GM23338 (cell line): ENCODE results near the gene ACOT6. TPM values are rescaled to one million over a fixed set of nuclear protein-coding genes. Genes with fewer than 3 reads are reported as not detected.

Experiments
- ATAC-seq: fragments of 200-7000 bp; cut with Tn5 transposase; 3 replicates; pipeline ENCODE4 v1.9.1; 2020
- DNase-seq: peaks from one replicate; pipeline ENCODE4 v3.0.0-alpha.2; 2015; ENCODE audit warnings: low spot score
- H2AFZ ChIP-seq: fragments of 200-600 bp; sonication (generic); 2 replicates; pipeline ENCODE4 v1.8.0; 2016; ENCODE audit warnings: antibody characterized with exemption, mild to moderate bottlenecking, moderate library complexity
- H3F3A ChIP-seq: fragments of 200-600 bp; sonication (generic); replicated peaks from 2 replicates; pipeline ENCODE4 v1.8.0; 2017; ENCODE audit warnings: antibody characterized with exemption, mixed run types, low read depth
- H3K27ac ChIP-seq: fragments of 200-600 bp; sonication (generic); 2 replicates; pipeline ENCODE4 v1.6.1; 2016; ENCODE audit warnings: low read depth
- H3K27me3 ChIP-seq: fragments of 200-600 bp; sonication (generic); 2 replicates; pipeline ENCODE4 v1.8.0; 2016; ENCODE audit warnings: mild to moderate bottlenecking, mixed run types, moderate library complexity; ENCODE audit not compliant: insufficient read depth
- H3K36me3 ChIP-seq: fragments of 200-600 bp; sonication (generic); 2 replicates; pipeline ENCODE4 v1.8.0; 2016; ENCODE audit warnings: mild to moderate bottlenecking; ENCODE audit not compliant: insufficient read depth
- H3K4me1 ChIP-seq: fragments of 200-600 bp; sonication (generic); 2 replicates; pipeline ENCODE4 v1.8.0; 2016; ENCODE audit warnings: mild to moderate bottlenecking, moderate library complexity; ENCODE audit not compliant: insufficient read depth
- H3K4me2 ChIP-seq: fragments of 200-600 bp; sonication (generic); 2 replicates; pipeline ENCODE4 v1.7.1; 2017; ENCODE audit warnings: mixed run types
- H3K4me3 ChIP-seq: fragments of 200-600 bp; sonication (generic); 2 replicates; pipeline ENCODE4 v1.6.1; 2016; ENCODE audit warnings: mixed run types
- H3K79me2 ChIP-seq: fragments of 200-600 bp; sonication (generic); replicated peaks from 2 replicates; pipeline ENCODE4 v1.8.0; 2017; ENCODE audit warnings: mild to moderate bottlenecking; ENCODE audit not compliant: insufficient read depth
- H3K9me2 ChIP-seq: fragments of 200-600 bp; sonication (generic); 2 replicates; pipeline ENCODE4 v1.8.0; 2017; ENCODE audit not compliant: insufficient read depth
- H4K20me1 ChIP-seq: fragments of 200-600 bp; sonication (generic); replicated peaks from 2 replicates; pipeline ENCODE4 v1.8.0; 2017; ENCODE audit warnings: mild to moderate bottlenecking; ENCODE audit not compliant: insufficient read depth
- H3K27ac Mint-ChIP-seq: 2 replicates; pipeline ENCODE4 v1.8.0; 2020; ENCODE audit warnings: inconsistent platforms, mild to moderate bottlenecking, moderate library complexity, mixed read lengths
- H3K27me3 Mint-ChIP-seq: 3 replicates; pipeline ENCODE4 v1.8.0; 2022; ENCODE audit warnings: low read depth, mild to moderate bottlenecking, moderate library complexity, mixed read lengths, inconsistent platforms; ENCODE audit not compliant: insufficient read depth, poor library complexity
- H3K36me3 Mint-ChIP-seq: 3 replicates; pipeline ENCODE4 v1.8.0; 2021; ENCODE audit warnings: low read depth, mild to moderate bottlenecking, inconsistent platforms, moderate library complexity, mixed read lengths
- H3K4me1 Mint-ChIP-seq: 3 replicates; pipeline ENCODE4 v1.8.0; 2020; ENCODE audit warnings: mild to moderate bottlenecking, inconsistent platforms, mixed read lengths
- H3K4me3 Mint-ChIP-seq: 3 replicates; pipeline ENCODE4 v1.8.0; 2021; ENCODE audit warnings: moderate library complexity, mild to moderate bottlenecking, inconsistent platforms, mixed read lengths
- H3K9me3 Mint-ChIP-seq: 3 replicates; pipeline ENCODE4 v1.8.0; 2020; ENCODE audit warnings: moderate library complexity, mild to moderate bottlenecking, inconsistent platforms, mixed read lengths
- CREB1 ChIP-seq: fragments of 250-450 bp; sonication (Bioruptor Pico); IDR thresholded peaks from 2 replicates; pipeline ENCODE4 v1.5.0; 2020; ENCODE audit warnings: low read depth, mild to moderate bottlenecking, moderate library complexity
- CTCF ChIP-seq, 2 experiments: fragments of 200-600 bp in 1 of 2; sonication (generic) in 1 of 2; conservative IDR thresholded peaks; 2 replicates each; pipeline versions ENCODE4 v1.5.1 to v1.6.1; 2016 to 2017; ENCODE audit warnings: antibody characterized with exemption in 2 of 2, low read depth in 2 of 2, mild to moderate bottlenecking in 2 of 2, moderate library complexity in 1 of 2
- ETS1 ChIP-seq: IDR thresholded peaks from 2 replicates; pipeline ENCODE4 v1.6.1; 2016; ENCODE audit warnings: antibody characterized with exemption
- EZH2 ChIP-seq: fragments of 200-600 bp; sonication (generic); IDR thresholded peaks from one replicate; pipeline ENCODE4 v1.8.0; 2017; ENCODE audit warnings: antibody characterized with exemption, mild to moderate bottlenecking, low read depth; ENCODE audit not compliant: unreplicated experiment
- EZH2phosphoT487 ChIP-seq: fragments of 200-600 bp; sonication (generic); IDR thresholded peaks from one replicate; pipeline ENCODE4 v1.8.1; 2018; ENCODE audit warnings: antibody characterized with exemption; ENCODE audit not compliant: unreplicated experiment
- JUNB ChIP-seq: IDR thresholded peaks from one replicate; pipeline ENCODE4 v1.6.1; 2016; ENCODE audit warnings: antibody characterized with exemption; ENCODE audit not compliant: unreplicated experiment
- NANOG ChIP-seq: IDR thresholded peaks from 2 replicates; pipeline ENCODE4 v1.6.1; 2016; ENCODE audit warnings: antibody characterized with exemption, borderline replicate concordance
- POLR2AphosphoS5 ChIP-seq: IDR thresholded peaks from 2 replicates; pipeline ENCODE4 v1.6.1; 2016; ENCODE audit warnings: antibody characterized with exemption, low read depth
- REST ChIP-seq: IDR thresholded peaks from one replicate; pipeline ENCODE4 v1.6.1; 2018; ENCODE audit warnings: antibody characterized with exemption; ENCODE audit not compliant: unreplicated experiment
- STAT1 ChIP-seq: IDR thresholded peaks from one replicate; pipeline ENCODE4 v1.6.1; 2016; ENCODE audit warnings: antibody characterized with exemption; ENCODE audit not compliant: unreplicated experiment
- ZNF114 ChIP-seq: fragments of 250-450 bp; sonication (Bioruptor Pico); IDR thresholded peaks from 2 replicates; pipeline ENCODE4 v1.5.0; 2020; ENCODE audit warnings: mild to moderate bottlenecking, moderate library complexity
- ZNF331 ChIP-seq: fragments of 250-450 bp; sonication (Bioruptor Pico); IDR thresholded peaks from 2 replicates; pipeline ENCODE4 v1.5.0; 2020; ENCODE audit warnings: low read depth, mild to moderate bottlenecking, moderate library complexity
- ZNF462 ChIP-seq: fragments of 250-450 bp; sonication (Bioruptor Pico); IDR thresholded peaks from 2 replicates; pipeline ENCODE4 v1.5.0; 2020; ENCODE audit warnings: mild to moderate bottlenecking, moderate library complexity
- polyA plus RNA-seq: library from polyadenylated mRNA; unstranded; fragments of >200 nt; fragmentation: Nextera tagmentation; extraction: Ambion mirVana; gene quantifications from 2 replicates; pipeline ENCODE4 v1.2.1, GENCODE V29; 2016
- total RNA-seq: library from RNA; depleted of rRNA; stranded (reverse); fragments of >200 nt; shearing (Covaris generic); gene quantifications from 2 replicates; pipeline ENCODE4 v1.2.3, GENCODE V29; 2014

ACOT6 gene
- total and polyA plus RNA-seq, 2 experiments from 2014 or later = 0.44 to 0.83 TPM

DNA sequence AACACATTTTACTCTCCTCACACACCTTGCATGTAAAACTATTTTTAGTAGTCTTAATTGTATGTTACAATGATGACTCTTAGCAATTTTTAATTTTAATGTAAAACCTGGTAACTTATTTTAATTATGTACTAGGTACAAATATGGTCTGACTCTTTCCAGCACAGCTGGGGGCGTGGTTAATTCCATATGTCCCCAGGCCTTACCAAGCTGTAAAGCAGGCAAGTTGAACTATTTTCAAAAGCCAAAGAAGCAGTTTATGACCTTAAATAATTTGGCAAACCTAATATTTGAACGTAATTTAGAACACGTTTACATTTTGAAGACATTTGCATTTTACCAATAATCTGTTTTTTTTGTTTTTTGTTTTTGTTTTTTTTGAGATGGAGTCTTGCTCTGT, 9.3 kb upstream of the ACOT6 start:
- Histone ChIP-seq H3F3A (no peaks in the 10 kb centered on the region), H3K36me3 (no peaks in the 10 kb centered on the region), H3K4me2 (no peak overlapping the region), H3K9me2 (0 out of 2 replicates have a peak, but pooled peaks cover 6% of the 10 kb centered on the region), H3K27ac (no peak overlapping the region), H3K4me1 (no peaks in the 10 kb centered on the region), H2AFZ (no peak overlapping the region), H4K20me1 (no peaks in the 10 kb centered on the region), H3K27me3 (no peaks in the 10 kb centered on the region), H3K79me2 (no peaks in the 10 kb centered on the region), H3K4me3 (no peak overlapping the region)
- H3K27me3 Mint-ChIP-seq = no peaks in the 10 kb centered on the region
- TF ChIP-seq JUNB (no peak), EZH2 (no peak), CTCF (conservative IDR thresholded peaks at IDR 0.05; ENCODE audit: low read depth in 2 of 2) (no peak), ZNF331 (CRISPR knock-in tag) (no peak), POLR2AphosphoS5 (no peak), NANOG (no peak), STAT1 (no peak), CREB1 (CRISPR knock-in tag) (no peak), REST (no peak), EZH2phosphoT487 (no peak), ZNF462 (CRISPR knock-in tag) (no peak), ZNF114 (CRISPR knock-in tag) (no peak), ETS1 (no peak)
- H3K9me3 Mint-ChIP-seq = peaks cover 29% of the 10 kb centered on the region
- peaks cover 19% of the 10 kb centered on the region; the same call in 2 of the 3 replicates for H3K36me3 Mint-ChIP-seq
- ATAC-seq (no peak), DNase-seq (no peak)
- H3K4me1 Mint-ChIP-seq = no peaks in the 10 kb centered on the region
- H3K27ac Mint-ChIP-seq = no peak overlapping the region
- no peak overlapping the region for H3K4me3 Mint-ChIP-seq
